ENCODE measurements around the gene GABRG3.

The GABRG3 gene

DNA sequence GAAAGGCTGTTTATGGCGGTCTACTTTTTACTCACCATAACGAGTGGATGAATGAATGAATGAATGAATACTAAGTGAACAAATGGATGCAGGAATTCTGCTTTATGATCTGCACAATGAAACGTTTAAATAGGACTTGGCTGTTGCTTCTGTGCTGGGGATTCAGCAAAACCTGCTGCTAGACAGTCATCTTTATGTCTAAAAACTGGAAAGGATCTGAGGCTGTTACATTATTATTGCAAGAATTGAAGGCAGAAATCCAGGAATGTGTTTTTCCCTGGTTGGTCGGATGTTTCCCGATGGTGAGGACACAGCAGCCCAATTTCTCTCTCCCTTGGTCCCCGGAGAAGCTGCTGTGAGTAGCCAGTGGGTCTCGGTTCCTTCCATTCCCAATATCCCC lies 94.2 kb downstream of the GABRG3 start:
- DNase-seq (ENCODE audit: low read depth): no peak
- H3K4me3 ChIP-seq (ENCODE audit: control insufficient read depth, low read depth, low read length): no peak overlapping the region
- no peak for TF ChIP-seq CTCF (IDR thresholded peaks at IDR 0.05; ENCODE audit: control insufficient read depth, insufficient read depth, low read depth, low read length, missing control alignments)

DNA sequence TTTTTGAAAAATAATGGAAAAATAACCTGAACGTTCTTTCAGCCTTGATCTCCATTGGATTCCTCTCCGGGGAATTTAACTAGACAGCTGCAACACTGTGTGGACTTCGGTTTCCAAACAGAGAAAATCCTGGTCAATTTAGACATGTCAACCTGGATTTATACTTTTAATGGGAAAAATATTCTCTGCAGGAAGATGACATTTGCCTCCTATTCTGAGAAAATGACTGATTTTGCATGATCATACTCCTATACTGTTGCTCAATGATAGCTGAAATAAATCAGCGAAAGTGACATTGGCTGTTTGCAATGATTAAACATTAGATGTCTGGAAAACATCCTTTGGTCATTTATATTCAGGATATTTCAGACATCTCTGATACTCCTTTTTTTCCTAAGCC lies 94.8 kb downstream of the GABRG3 start:
- DNase-seq (ENCODE audit: low read depth): no peak
- TF ChIP-seq CTCF (IDR thresholded peaks at IDR 0.05; ENCODE audit: control insufficient read depth, insufficient read depth, low read depth, low read length, missing control alignments): no peak
- H3K4me3 ChIP-seq (ENCODE audit: control insufficient read depth, low read depth, low read length): no peak overlapping the region

DNA sequence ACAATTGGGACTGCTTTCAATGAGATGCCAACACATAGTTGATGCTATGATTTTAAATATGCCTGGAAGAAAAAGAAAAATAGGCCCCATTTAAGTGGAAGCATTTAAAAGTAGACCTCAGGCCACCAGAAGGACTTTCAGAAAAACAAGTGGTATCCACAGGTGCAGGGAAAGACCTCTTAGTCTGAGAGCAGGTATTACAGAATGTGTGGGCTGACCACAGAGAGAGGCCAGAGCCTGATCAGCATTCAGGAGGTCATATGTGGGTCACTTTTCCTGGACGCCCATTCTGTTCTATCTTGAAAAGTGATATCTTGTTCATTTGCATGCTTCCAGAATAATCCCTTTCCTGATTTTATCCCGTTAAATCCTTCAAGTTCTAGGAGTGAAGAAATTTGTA lies 95.5 kb downstream of the GABRG3 start:
- no peak for TF ChIP-seq CTCF (IDR thresholded peaks at IDR 0.05; ENCODE audit: control insufficient read depth, insufficient read depth, low read depth, low read length, missing control alignments)
- no peak for DNase-seq (ENCODE audit: low read depth)
- H3K4me3 ChIP-seq (ENCODE audit: control insufficient read depth, low read depth, low read length): no peak overlapping the region

GRCh38 chr15:27067175-27067574 lies 96.2 kb downstream of the GABRG3 start:
- DNase-seq (ENCODE audit: low read depth): no peak
- no peak overlapping the region for H3K4me3 ChIP-seq (ENCODE audit: control insufficient read depth, low read depth, low read length)
- no peak for TF ChIP-seq CTCF (IDR thresholded peaks at IDR 0.05; ENCODE audit: control insufficient read depth, insufficient read depth, low read depth, low read length, missing control alignments)

DNA sequence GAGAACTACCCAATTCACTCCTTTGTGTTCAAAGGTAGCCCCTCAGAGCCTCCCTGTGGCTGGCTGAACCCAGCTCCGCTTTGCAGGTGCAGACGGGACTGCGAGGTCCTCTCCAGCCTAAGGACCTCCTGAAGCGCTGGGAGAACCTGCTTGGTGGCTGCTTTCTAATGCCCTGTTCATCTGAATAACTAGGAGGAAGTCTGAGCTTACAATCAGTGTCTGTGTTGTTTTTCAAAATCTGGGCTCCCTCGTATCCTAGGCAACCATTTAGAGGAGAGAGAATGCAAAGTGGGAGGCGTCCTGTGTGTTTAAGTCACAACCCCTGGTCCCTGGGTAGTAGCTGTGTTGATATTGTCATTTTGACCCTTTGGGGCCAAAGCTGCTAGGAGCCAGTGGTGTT lies 99.9 kb downstream of the GABRG3 start:
- TF ChIP-seq CTCF (IDR thresholded peaks at IDR 0.05; ENCODE audit: control insufficient read depth, insufficient read depth, low read depth, low read length, missing control alignments): no peak
- no peak for DNase-seq (ENCODE audit: low read depth)
- H3K4me3 ChIP-seq (ENCODE audit: control insufficient read depth, low read depth, low read length): no peak overlapping the region

DNA sequence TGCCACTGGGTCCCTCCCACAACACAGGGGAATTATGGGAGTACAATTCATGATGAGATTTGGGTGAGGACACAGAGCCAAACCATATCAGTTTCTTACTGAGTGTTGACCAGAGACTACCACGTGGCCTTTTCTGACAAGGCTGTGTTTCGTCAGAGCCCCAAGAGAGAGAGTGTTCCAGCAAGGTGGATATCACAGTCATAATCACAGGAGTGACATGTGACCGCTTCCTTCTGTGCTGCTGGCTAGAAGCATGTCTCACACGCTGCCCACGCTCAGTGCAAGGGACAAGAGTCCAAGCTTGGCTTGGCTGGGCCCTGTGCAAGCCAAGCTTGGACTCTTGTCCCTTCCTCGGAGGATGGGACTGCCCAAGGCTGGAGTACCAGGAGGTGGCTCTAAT lies 103.2 kb downstream of the GABRG3 start:
- no peak overlapping the region for H3K4me3 ChIP-seq (ENCODE audit: control insufficient read depth, low read depth, low read length)
- no peak for DNase-seq (ENCODE audit: low read depth)
- no peak for TF ChIP-seq CTCF (IDR thresholded peaks at IDR 0.05; ENCODE audit: control insufficient read depth, insufficient read depth, low read depth, low read length, missing control alignments)

- H3K4me3 ChIP-seq (ENCODE audit: control insufficient read depth, low read depth, low read length): no peak overlapping the region
- DNase-seq (ENCODE audit: low read depth): no peak
- TF ChIP-seq CTCF (IDR thresholded peaks at IDR 0.05; ENCODE audit: control insufficient read depth, insufficient read depth, low read depth, low read length, missing control alignments): no peak
These were observed 106.8 kb downstream of the GABRG3 start for GRCh38 chr15:27077790-27078189.
